IMR-90 (cell line): ENCODE measurements around the gene TACC3. TPM values are rescaled to one million over a fixed set of nuclear protein-coding genes. Genes with fewer than 3 reads are reported as not detected.

ENCODE experiments used
- ATAC-seq: fragments of 200-7000 bp; cut with Tn5 transposase; 2 replicates; pipeline ENCODE4 v1.9.1; 2020; ENCODE audit warnings: low read depth, mild to moderate bottlenecking, moderate library complexity
- BruUV-seq: library from RNA; stranded (reverse); fragments of 400-500 nt; replicated peaks from 2 replicates; lab custom pipeline; 2021; lab: Mats Ljungman, UMichigan
- CTCF ChIA-PET: fragments of 300-600 bp; formaldehyde crosslinking; extraction: SDS; loops from one replicate; lab custom pipeline; 2021; ENCODE audit warnings: antibody characterized with exemption; lab: Yijun Ruan, JAX
- POLR2A ChIA-PET: fragments of 300-600 bp; sonication (Branson Sonifier 250); formaldehyde crosslinking; loops from one replicate; lab custom pipeline; 2022; ENCODE audit warnings: antibody characterized with exemption; ENCODE audit not compliant: unreplicated experiment; lab: Charles Lee
- DNase-seq: peaks from one replicate; pipeline ENCODE4 v3.0.0; 2013
- H2AFZ ChIP-seq: replicated peaks from 2 replicates; pipeline ENCODE3; 2013; ENCODE audit warnings: low read length, mild to moderate bottlenecking; ENCODE audit not compliant: poor library complexity
- H2AK5ac ChIP-seq: 2 replicates; pipeline ENCODE4 v1.6.1; 2013; ENCODE audit warnings: low read depth, low read length, inconsistent platforms
- H2AK9ac ChIP-seq: replicated peaks from 2 replicates; pipeline ENCODE3; 2013; ENCODE audit warnings: mild to moderate bottlenecking, low read depth, low read length, moderate library complexity; ENCODE audit not compliant: poor library complexity
- H2BK120ac ChIP-seq: 2 replicates; pipeline ENCODE4 v1.6.1; 2013; ENCODE audit warnings: low read depth, low read length, inconsistent platforms
- H2BK15ac ChIP-seq: 3 replicates; pipeline ENCODE4 v1.6.1; 2013; ENCODE audit warnings: low read depth, low read length, inconsistent platforms
- H2BK20ac ChIP-seq: 2 replicates; pipeline ENCODE4 v1.6.1; 2013; ENCODE audit warnings: low read depth, mild to moderate bottlenecking, inconsistent platforms, low read length, moderate library complexity
- H2BK5ac ChIP-seq: 2 replicates; pipeline ENCODE4 v1.6.1; 2013; ENCODE audit warnings: mild to moderate bottlenecking, low read depth, low read length, inconsistent platforms; ENCODE audit not compliant: poor library complexity, severe bottlenecking
- H3K14ac ChIP-seq: replicated peaks from 2 replicates; pipeline ENCODE4 v1.6.1; 2013; ENCODE audit warnings: low read depth, low read length, inconsistent platforms
- H3K18ac ChIP-seq: 2 replicates; pipeline ENCODE4 v1.6.1; 2013; ENCODE audit warnings: low read depth, low read length, control low read depth
- H3K23ac ChIP-seq: 2 replicates; pipeline ENCODE4 v1.6.1; 2013; ENCODE audit warnings: low read depth, low read length, inconsistent platforms
- H3K27ac ChIP-seq: 2 replicates; pipeline ENCODE4 v1.5.1; 2013; ENCODE audit warnings: mild to moderate bottlenecking, control low read depth, low read length; ENCODE audit not compliant: insufficient read depth
- H3K27me3 ChIP-seq: 2 replicates; pipeline ENCODE4 v1.6.1; 2013; ENCODE audit warnings: low read length; ENCODE audit not compliant: control insufficient read depth, insufficient read depth
- H3K36me3 ChIP-seq: 2 replicates; pipeline ENCODE4 v1.6.1; 2013; ENCODE audit warnings: low read length, mixed read lengths; ENCODE audit not compliant: control insufficient read depth, insufficient read depth
- H3K4ac ChIP-seq: 2 replicates; pipeline ENCODE4 v1.6.1; 2013; ENCODE audit warnings: low read depth, low read length, inconsistent platforms
- H3K4me1 ChIP-seq: 2 replicates; pipeline ENCODE4 v1.6.1; 2013; ENCODE audit warnings: low read length, mixed read lengths; ENCODE audit not compliant: control insufficient read depth, insufficient read depth
- H3K4me2 ChIP-seq: 2 replicates; pipeline ENCODE4 v1.6.1; 2013; ENCODE audit warnings: low read depth, mild to moderate bottlenecking, control low read depth, low read length, moderate library complexity
- H3K4me3 ChIP-seq: 2 replicates; pipeline ENCODE4 v1.5.1; 2013; ENCODE audit warnings: low read depth, mild to moderate bottlenecking, control low read depth, low read length, moderate library complexity; ENCODE audit not compliant: insufficient read depth
- H3K56ac ChIP-seq: 2 replicates; pipeline ENCODE4 v1.6.1; 2013; ENCODE audit warnings: low read length, inconsistent platforms; ENCODE audit not compliant: insufficient read depth; ENCODE audit errors: extremely low read depth
- H3K79me1 ChIP-seq, 2 experiments: 2 replicates each; pipeline ENCODE4 v1.6.1; 2013; ENCODE audit warnings: low read length in 2 of 2, inconsistent platforms in 1 of 2, low read depth in 1 of 2
- H3K9ac ChIP-seq: 2 replicates; pipeline ENCODE4 v1.6.1; 2013; ENCODE audit warnings: low read depth, low read length, control low read depth
- H3K9me1 ChIP-seq: 2 replicates; pipeline ENCODE4 v1.6.1; 2013; ENCODE audit warnings: low read length, inconsistent platforms; ENCODE audit not compliant: insufficient read depth
- H3K9me3 ChIP-seq: 2 replicates; pipeline ENCODE4 v1.6.1; 2013; ENCODE audit warnings: low read length; ENCODE audit not compliant: control insufficient read depth, insufficient read depth
- H4K20me1 ChIP-seq: 2 replicates; pipeline ENCODE4 v1.6.1; 2013; ENCODE audit warnings: low read length, inconsistent platforms; ENCODE audit not compliant: insufficient read depth
- H4K5ac ChIP-seq: 2 replicates; pipeline ENCODE4 v1.6.1; 2013; ENCODE audit warnings: mild to moderate bottlenecking, low read depth, low read length, control low read depth
- H4K8ac ChIP-seq, 2 experiments: 2 replicates each; pipeline ENCODE4 v1.6.1; 2013; ENCODE audit warnings: low read depth in 2 of 2, low read length in 2 of 2, control low read depth in 1 of 2, inconsistent platforms in 1 of 2
- H4K91ac ChIP-seq: 2 replicates; pipeline ENCODE4 v1.6.1; 2013; ENCODE audit warnings: low read depth, low read length, inconsistent platforms; ENCODE audit not compliant: insufficient read depth
- CEBPB ChIP-seq: IDR thresholded peaks from 2 replicates; pipeline ENCODE4 v1.6.1; 2012; ENCODE audit warnings: low read depth, low read length, improper control_type of control experiment
- CHD1 ChIP-seq: IDR thresholded peaks from 2 replicates; pipeline ENCODE4 v1.6.1; 2012; ENCODE audit warnings: low read depth, low read length, improper control_type of control experiment
- FOS ChIP-seq: fragments of 150-350 bp; IDR thresholded peaks from 2 replicates; pipeline ENCODE4 v1.6.1; 2016; ENCODE audit warnings: low read depth, low read length
- MAFK ChIP-seq: IDR thresholded peaks from 2 replicates; pipeline ENCODE4 v1.6.1; 2012; ENCODE audit warnings: low read depth, low read length, improper control_type of control experiment
- MAZ ChIP-seq: IDR thresholded peaks from 2 replicates; pipeline ENCODE4 v1.6.1; 2012; ENCODE audit warnings: low read depth, mild to moderate bottlenecking, low read length, improper control_type of control experiment, moderate library complexity, borderline replicate concordance
- NFE2L2 ChIP-seq: fragments of 150-350 bp; IDR thresholded peaks from 2 replicates; pipeline ENCODE4 v1.6.1; 2016; ENCODE audit warnings: low read depth, mild to moderate bottlenecking, low read length
- POLR2A ChIP-seq: IDR thresholded peaks from 2 replicates; pipeline ENCODE4 v1.6.1; 2012; ENCODE audit warnings: mild to moderate bottlenecking, low read depth, low read length
- RAD21 ChIP-seq: IDR thresholded peaks from 2 replicates; pipeline ENCODE4 v1.6.1; 2012; ENCODE audit warnings: low read length, improper control_type of control experiment
- WGBS, 2 experiments: methylation state at CpG; one replicate each; pipeline versions ENCODE4 v1.1.5 to v1.1.7; 2013; ENCODE audit warnings: missing lambda C conversion rate in 2 of 2; ENCODE audit not compliant: insufficient read length in 1 of 2; ENCODE audit errors: extremely low coverage in 2 of 2; 5-methylcytosine and 5-hydroxymethylcytosine counted together
- dilution Hi-C: fragments of 300-500 bp; cut with HindIII; formaldehyde crosslinking; loops from one replicate; pipeline ENCODE4 v1.14.3; 2018; ENCODE audit warnings: low sequenced_read_pairs; ENCODE audit not compliant: unreplicated experiment
- in situ Hi-C: fragments of 300-500 bp; cut with MboI; formaldehyde crosslinking; loops from 3 replicates; pipeline ENCODE4 v1.14.3; 2019; ENCODE audit warnings: low sequenced_read_pairs, inconsistent platforms, mixed read lengths
- intact Hi-C: fragments of 100-400 bp; cut with micrococcal nuclease; formaldehyde crosslinking; loops from 2 replicates; pipeline ENCODE4 v1.10.0; 2022
- polyA plus RNA-seq, 3 experiments: library from polyadenylated mRNA; depleted of rRNA; stranded (reverse); fragments of >200 nt; gene quantifications; 2 replicates each; pipeline ENCODE4 v1.2.3, GENCODE V29; 2012; ENCODE audit warnings: low replicate concordance in 1 of 3
- total RNA-seq: library from RNA; depleted of rRNA; stranded (reverse); fragments of >200 nt; gene quantifications from 2 replicates; pipeline ENCODE4 v1.2.3, GENCODE V29; 2012
- TF ChIP-seq, protein P1 (sequence below): fragments of 150-350 bp; IDR thresholded peaks from 2 replicates; pipeline ENCODE4 v1.6.1; 2017; ENCODE audit warnings: mild to moderate bottlenecking, antibody characterized with exemption, low read length, low read depth

The TACC3 gene
- total and polyA plus RNA-seq, 2 of the 4 experiments (the other 2 are of a cell fraction): 15.1 to 49.7 TPM

GRCh38 chr4:1763070-1763549 lies 41.8 kb downstream of the TACC3 start:
- Histone ChIP-seq H3K23ac (no peak overlapping the region), H3K4me3 (no peak overlapping the region), H2AFZ (peak overlapping the region; percentile 73), H3K9me1 (no peaks in the 10 kb centered on the region), H3K79me1 (no peaks in the 10 kb centered on the region), H3K36me3 (no peaks in the 10 kb centered on the region), H2AK9ac (no peak overlapping the region), H3K9me3 (no peaks in the 10 kb centered on the region), H2BK15ac (no peak overlapping the region), H2BK5ac (no peak overlapping the region), H3K18ac (no peak overlapping the region), H4K91ac (no peak overlapping the region), H2AK5ac (no peak overlapping the region), H3K14ac (no peak overlapping the region), H2BK120ac (no peak overlapping the region), H4K5ac (no peak overlapping the region; the same call in 1 of the 2 replicates), H3K4ac (no peak overlapping the region), H4K20me1 (no peaks in the 10 kb centered on the region; the same call in 1 of the 2 replicates), H3K4me2 (no peak overlapping the region), H3K27me3 (no peaks in the 10 kb centered on the region; the same call in 1 of the 2 replicates), H3K9ac (no peak overlapping the region), H3K4me1 (peaks cover 4% of the 10 kb centered on the region; the same call in 1 of the 2 replicates), H3K56ac (no peak overlapping the region), H2BK20ac (no peak overlapping the region), H4K8ac (no peak overlapping the region), H3K27ac (no peak overlapping the region)
- no peak for TF ChIP-seq NFE2L2
- no peak for TF ChIP-seq MAZ
- no peak for TF ChIP-seq MAFK
- TF ChIP-seq POLR2A: no peak
- TF ChIP-seq CHD1: no peak
- no peak for TF ChIP-seq FOS
- no peak for TF ChIP-seq CEBPB
- TF ChIP-seq RAD21: no peak
- TF ChIP-seq, protein P1, sequence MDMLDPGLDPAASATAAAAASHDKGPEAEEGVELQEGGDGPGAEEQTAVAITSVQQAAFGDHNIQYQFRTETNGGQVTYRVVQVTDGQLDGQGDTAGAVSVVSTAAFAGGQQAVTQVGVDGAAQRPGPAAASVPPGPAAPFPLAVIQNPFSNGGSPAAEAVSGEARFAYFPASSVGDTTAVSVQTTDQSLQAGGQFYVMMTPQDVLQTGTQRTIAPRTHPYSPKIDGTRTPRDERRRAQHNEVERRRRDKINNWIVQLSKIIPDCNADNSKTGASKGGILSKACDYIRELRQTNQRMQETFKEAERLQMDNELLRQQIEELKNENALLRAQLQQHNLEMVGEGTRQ: no peak
- no peak for ATAC-seq
- WGBS, 2 experiments: 34% methylated on average over 13 of the region's 31 CpGs; no CpG with 5 or more reads in 1 of the 2 experiments
- POLR2A ChIA-PET: no interaction called here
- in situ Hi-C loops: no loop called here
- CTCF ChIA-PET: no interaction called here
- dilution Hi-C loops: no loop called here
- BruUV-seq: no TSS peak
- intact Hi-C loops: no loop called here
- DNase-seq: no peak
